A204.1 (cell line): ENCODE data around the gene PDE6A.
"Not testable (repeated sequence)": the region's sequence is repeated elsewhere in the genome, so short reads cannot be mapped to it uniquely, and the experiment has no call there.

Experiments used
- FAIRE-seq: peaks from 2 replicates; lab custom pipeline; 2012; peaks lifted over from hg19 to GRCh38; lab: Jason Lieb, UNC

Gene PDE6A

GRCh38 chr5:149892594-149892993 lies 52.0 kb downstream of the PDE6A start:
- no peak for FAIRE-seq

GRCh38 chr5:149888280-149888679 lies 56.3 kb downstream of the PDE6A start:
- no peak for FAIRE-seq

GRCh38 chr5:149887622-149888183 lies 56.9 kb downstream of the PDE6A start:
- no peak for FAIRE-seq

GRCh38 chr5:149886692-149887470 lies 57.7 kb downstream of the PDE6A start:
- no peak for FAIRE-seq

GRCh38 chr5:149886060-149886459 lies 58.5 kb downstream of the PDE6A start:
- no peak for FAIRE-seq

GRCh38 chr5:149885513-149885912 lies 59.1 kb downstream of the PDE6A start:
- FAIRE-seq: no peak

GRCh38 chr5:149883550-149883949 lies 61.0 kb downstream of the PDE6A start:
- no peak for FAIRE-seq

GRCh38 chr5:149882633-149883032 lies 62.0 kb downstream of the PDE6A start:
- not testable (repeated sequence) for FAIRE-seq

GRCh38 chr5:149881874-149882273 lies 62.7 kb downstream of the PDE6A start:
- no peak for FAIRE-seq

- FAIRE-seq: no peak
These were observed 63.4 kb downstream of the PDE6A start for GRCh38 chr5:149881069-149881622.

GRCh38 chr5:149879593-149879992 lies 65.0 kb downstream of the PDE6A start:
- not testable (repeated sequence) for FAIRE-seq

- FAIRE-seq: no peak
These were observed 66.2 kb downstream of the PDE6A start for GRCh38 chr5:149878371-149878770.

GRCh38 chr5:149873896-149874295 lies 70.7 kb downstream of the PDE6A start:
- no peak for FAIRE-seq

- no peak for FAIRE-seq
These were observed 72.1 kb downstream of the PDE6A start for GRCh38 chr5:149872351-149873040.

GRCh38 chr5:149871471-149871870 lies 73.1 kb downstream of the PDE6A start:
- no peak for FAIRE-seq

- FAIRE-seq: no peak
These were observed 73.9 kb downstream of the PDE6A start for GRCh38 chr5:149870697-149871096.

GRCh38 chr5:149870232-149870631 lies 74.4 kb downstream of the PDE6A start:
- no peak for FAIRE-seq

GRCh38 chr5:149869411-149869821 lies 75.2 kb downstream of the PDE6A start:
- FAIRE-seq: no peak

- FAIRE-seq: no peak
These were observed 78.8 kb downstream of the PDE6A start for GRCh38 chr5:149865746-149866145.

GRCh38 chr5:149863830-149864229 lies 80.8 kb downstream of the PDE6A start:
- no peak for FAIRE-seq

- no peak for FAIRE-seq
These were observed 81.4 kb downstream of the PDE6A start for GRCh38 chr5:149863176-149863575.

- FAIRE-seq: no peak
These were observed 83.7 kb downstream of the PDE6A start for GRCh38 chr5:149860801-149861322.

GRCh38 chr5:149859746-149860145 lies 84.8 kb downstream of the PDE6A start:
- FAIRE-seq: no peak
